Stimulated activated CD4-positive, alpha-beta T cell treated with anti-CD3 and anti-CD28 coated beads, Interleukin-4, amount 100 ng/mL, for 48 hours (primary cell): Measurements from ENCODE around the gene COPZ1.
"Not testable (repeated sequence)": the region's sequence is repeated elsewhere in the genome, so short reads cannot be mapped to it uniquely, and the experiment has no call there.

ENCODE experiments used
- DNase-seq, 2 donors: peaks; one replicate each; pipeline ENCODE4 v3.0.0-alpha.2; 2020; ENCODE audit warnings: low read depth in 2 of 2

COPZ1 gene

DNA sequence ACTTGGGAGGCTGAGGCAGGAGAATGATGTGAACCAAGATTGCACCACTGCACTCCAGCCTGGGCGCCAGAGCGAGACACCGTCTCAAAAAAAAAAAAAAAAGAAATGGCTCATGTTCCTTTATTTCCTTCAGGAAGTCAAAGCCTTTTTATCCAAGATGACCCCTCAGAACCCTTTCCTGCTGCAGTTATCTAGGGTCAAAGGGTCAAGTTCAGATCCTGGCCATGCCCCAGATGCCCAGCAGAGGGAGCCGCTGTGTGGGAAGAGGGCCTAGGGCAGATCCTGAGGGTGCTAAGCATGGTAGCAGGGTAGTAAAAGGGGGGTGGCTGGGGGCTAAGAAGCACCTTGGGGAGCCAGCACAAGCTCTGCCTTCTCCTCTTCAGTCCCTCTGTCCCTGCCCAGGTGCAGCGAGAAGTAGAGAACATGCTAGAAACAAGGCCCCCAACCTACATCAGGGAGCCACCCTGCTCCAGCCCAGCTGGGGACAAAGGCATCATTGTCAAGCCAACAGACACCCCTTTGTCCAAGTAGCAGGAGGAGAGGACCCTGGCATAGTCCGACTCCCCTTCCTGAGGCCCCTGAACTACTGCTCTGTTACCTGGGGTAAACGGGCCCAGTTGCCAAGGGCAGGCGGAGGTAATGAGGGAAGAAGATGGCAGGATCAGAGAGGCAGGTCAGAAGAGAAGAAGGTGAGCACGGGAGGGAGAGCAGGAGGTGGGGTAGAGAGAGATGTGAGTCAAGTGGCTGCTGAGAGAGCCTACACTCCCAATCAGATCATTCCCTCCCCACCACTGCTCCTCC lies 30.6 kb upstream of the COPZ1 start:
- DNase-seq, result peak; percentile 55 to 64

DNA sequence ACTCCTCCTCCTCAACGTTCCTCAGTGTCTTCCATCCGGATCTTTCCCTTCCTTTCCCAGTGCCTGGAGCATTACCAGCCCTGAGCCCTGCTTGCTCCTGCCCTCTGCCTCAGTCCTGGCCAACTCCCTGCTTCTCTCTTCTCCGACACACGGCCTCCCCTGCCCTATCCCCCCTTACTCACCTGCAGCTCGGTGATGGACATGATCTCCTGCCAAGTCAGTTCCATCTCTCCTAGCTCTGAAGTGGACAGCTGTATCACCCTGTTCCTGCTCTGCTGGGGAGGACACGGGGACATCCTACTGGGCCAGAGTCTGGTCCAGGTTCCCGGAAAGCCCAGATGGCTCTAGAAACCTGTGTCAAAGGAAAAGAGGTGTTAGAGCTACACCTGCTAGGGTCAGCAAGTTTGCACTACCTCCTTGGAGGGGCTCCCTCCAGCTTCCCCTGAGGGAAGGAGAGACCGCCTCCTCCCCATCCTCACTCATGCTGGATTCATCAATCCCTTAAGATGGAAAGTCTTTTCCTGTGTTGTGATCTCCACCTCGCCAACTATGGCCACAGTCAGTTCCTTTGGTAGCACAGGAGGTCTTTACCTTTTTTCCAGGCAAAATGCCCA lies 29.9 kb upstream of the COPZ1 start:
- no peak for DNase-seq

DNA sequence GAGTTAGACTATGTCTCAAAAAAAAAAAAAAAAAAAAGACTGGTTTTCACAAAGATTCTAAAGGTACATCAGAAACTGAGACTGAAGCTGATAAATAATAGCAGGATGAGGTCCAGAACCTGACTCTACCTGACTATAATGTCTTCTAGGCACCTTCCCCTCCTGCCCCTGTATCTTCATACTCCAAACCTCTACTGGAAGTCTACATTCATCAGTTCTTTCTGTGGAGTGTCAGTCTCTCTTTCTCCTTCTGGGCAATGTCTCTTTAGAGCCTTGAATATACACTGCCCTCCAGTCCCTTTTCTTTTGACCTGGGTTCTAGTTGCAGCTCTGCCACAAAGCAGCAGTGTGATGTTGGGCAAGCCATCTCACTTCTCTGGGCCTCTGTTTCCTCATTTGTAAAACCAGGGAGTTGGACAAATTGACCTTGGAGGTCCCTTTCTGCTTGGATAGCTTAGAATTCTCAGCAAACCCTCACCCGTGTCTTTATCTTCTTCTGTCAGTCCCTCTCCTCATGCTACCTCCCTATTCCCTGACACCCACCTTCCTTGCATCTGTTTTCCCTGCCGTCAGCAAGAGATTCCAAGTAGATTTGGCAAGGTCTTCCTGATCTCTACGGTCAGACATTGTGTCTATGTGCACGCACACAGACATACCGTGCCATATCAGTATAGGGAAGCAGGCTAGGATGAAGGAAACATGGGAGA lies 28.4 kb upstream of the COPZ1 start:
- no peak for DNase-seq

DNA sequence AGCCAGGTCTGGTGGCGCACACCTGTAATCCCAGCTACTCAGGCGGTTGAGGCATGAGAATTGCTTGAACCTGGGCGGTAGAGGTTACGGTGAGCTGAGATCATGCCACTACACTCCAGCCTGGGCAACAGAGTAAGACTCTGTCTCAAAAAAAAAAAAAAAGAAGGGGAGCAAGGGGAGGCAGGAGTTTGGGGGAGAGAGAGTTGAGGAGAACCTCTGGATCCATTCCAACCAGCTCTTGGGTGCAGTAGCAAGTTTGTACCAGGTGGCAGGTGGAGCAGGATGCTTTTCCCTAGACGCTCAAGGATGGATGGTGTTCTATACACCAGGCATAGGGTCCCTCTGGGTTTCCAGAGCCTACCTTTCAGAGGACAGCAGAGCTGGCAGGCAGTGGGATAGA lies 26.0 kb upstream of the COPZ1 start:
- DNase-seq, result no peak

DNA sequence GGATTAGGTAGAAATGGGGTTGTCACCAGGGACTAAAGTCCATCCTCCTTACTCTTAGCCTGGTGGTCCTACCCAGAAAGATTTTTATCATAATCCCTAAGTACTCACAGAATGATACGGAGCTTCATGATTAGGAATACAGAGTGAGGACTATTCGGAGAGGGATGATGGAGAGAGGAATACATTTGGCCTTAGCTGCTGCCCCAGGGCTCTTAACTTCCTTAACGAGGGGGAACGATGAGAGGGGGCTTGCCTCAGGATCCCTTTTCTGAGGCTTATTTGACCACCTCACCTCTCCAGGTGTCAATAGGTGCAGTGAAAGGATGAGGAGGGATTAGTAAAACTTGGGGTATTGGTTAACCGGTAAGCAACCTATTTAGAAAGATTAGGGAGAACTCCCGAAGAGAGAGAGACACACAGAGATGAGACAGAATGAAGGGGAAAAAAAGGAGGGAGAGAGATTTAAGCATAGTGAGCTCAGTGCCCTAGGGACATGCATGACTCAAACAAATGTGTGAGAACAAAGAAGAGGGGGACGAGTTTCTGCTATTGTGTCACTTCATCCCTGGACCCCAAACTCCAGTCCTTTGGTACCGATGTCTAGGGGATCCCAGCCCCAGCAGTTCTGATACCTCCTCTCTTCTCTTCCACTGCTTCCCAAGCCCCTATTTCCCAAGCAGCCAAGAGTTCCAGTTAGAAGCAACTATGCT lies 25.3 kb upstream of the COPZ1 start:
- DNase-seq, result no peak

DNA sequence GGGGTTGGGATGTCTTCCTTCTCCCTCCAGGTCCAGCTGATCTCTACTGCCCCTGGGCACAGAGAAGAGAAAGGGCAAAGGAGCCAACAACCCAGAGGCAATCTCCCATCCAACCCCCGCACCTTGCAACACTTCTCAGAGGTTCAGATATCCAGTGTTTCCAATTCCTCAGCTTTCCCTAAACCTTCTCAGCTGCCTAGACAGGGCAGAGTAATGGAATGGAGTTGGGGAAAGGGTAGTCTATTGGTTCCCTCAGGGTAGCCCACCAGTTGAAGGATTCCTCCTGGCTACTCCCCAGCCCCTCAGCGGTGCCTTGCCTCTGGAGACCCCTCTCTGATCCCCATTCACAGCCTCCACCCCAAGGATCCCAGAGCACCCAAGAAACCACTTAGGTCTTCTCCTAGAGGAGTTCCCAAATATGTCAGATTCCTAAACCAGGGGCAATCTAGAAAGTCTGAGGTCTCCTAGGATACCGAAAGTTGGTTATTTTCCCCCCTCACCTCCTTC lies 24.7 kb upstream of the COPZ1 start:
- no peak for DNase-seq

DNA sequence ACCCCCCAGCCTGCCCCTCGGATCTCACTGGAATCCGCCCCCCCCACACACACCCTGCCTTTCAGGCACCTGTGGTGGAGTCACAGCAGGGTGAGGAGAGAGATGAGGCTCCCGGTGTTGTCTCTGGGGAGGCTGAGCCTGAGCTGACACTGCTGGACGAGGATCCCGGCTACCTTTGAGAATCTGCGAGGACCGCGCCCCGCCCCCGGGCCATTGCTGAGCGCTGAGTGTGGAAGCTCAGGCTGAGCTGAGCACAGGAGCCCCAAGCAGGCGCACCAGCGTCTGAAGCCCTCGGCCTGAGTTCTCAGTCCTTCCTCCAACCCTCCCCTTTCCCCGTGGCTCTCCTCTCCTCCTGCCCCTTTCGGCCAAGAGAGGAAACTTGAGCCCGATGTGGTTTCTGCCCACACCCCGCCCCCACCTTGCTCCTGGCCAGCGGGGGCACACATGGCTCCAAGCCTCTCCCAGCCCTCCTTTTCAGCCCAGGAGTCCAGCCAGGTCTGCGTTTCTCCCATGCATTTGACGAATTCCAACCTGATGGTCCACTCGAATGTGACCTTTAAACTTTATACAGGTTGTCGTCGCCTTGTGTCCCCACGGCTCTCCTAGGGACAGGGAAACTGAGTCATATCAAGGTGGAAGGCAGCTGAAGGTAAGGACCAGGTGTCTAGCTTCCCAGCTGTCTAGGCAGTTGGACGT lies 24.1 kb upstream of the COPZ1 start, which contains the start of gene NFE2:
NFE2 (minus strand) TSS at position 284 of the 696 bp plus-strand sequence. CDS start 5,767 bp downstream, outside the sequence.
- peak in 1 of 2 donors; percentile 25 for DNase-seq

DNA sequence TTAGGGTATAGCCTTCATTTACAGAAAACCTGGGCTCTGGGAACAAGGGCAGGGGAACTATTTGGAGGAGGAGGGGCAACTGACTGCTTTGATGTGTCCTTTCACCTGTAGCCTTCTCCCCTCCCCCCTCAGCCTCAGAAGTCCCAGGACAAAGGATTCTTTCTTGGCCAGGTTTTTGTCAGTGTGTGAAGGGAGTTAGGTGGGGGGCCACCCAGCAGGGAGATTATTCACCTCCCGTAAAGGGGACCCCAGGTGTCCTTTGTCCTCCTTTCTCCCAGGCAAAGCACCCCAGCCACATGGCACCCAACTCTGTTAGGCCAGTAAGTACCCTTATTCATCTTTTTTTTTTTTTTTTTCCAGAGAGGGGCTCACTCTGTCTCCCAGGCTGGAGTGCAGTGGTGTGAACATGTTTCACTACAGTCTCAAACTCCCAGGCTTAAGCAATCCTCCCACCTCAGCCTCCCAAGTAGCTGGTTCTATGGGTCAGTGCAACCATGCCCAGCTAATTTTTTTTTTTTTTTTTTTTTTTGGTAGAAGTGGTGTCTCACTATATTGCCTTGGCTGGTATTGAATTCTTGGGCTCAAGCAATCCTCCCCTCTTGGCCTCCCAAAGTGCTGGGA lies 23.4 kb upstream of the COPZ1 start:
- no peak for DNase-seq

DNA sequence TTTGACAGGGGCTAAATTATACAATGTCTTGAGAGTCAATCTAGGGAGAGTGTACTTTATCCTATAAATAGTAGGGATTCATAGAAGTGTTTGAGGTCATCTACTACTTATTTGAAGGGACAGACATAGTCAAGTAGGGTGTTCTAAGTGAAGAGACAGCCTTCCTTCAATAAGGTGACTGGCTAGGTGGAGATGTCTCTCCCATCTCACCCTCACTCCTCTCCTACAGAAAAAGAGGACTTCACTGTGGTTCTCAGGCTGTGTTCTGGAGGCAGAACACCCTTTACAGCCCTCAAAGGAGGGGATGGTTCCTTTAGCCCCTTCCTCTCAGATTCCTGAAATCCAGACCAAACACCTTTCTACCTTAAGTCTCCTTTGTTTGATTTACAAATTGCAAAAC lies 21.3 kb upstream of the COPZ1 start:
- no peak for DNase-seq

DNA sequence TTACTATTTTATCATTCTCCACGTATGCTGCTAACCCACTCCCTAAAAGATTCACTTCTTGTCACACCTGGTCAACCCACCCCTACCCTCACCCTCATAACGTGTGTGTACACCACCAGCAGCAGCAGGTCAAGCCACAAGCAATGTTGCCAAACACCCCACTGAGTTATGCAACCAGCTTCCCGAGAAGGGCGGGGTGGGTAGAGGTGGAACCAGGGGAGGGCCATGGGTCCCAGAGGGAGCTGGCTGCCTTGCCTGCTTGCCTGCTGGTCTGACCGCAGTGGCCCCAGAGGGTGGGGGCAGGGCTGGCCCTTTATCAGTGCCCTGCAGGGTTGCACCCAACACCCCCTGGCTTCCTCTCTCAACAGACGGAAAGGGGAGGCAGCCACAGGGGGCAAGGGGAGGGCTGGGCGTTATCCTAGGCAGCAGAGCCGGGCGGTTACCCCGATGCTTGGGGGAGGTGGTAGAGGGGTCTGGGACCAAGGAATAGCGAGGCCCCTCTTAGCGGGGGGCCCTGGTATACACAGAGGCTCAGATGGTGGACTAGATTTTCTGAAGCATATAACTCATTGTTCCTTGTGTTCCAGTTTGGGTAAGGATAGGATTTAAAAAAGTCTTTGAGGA lies 20.6 kb upstream of the COPZ1 start:
- no peak for DNase-seq

DNA sequence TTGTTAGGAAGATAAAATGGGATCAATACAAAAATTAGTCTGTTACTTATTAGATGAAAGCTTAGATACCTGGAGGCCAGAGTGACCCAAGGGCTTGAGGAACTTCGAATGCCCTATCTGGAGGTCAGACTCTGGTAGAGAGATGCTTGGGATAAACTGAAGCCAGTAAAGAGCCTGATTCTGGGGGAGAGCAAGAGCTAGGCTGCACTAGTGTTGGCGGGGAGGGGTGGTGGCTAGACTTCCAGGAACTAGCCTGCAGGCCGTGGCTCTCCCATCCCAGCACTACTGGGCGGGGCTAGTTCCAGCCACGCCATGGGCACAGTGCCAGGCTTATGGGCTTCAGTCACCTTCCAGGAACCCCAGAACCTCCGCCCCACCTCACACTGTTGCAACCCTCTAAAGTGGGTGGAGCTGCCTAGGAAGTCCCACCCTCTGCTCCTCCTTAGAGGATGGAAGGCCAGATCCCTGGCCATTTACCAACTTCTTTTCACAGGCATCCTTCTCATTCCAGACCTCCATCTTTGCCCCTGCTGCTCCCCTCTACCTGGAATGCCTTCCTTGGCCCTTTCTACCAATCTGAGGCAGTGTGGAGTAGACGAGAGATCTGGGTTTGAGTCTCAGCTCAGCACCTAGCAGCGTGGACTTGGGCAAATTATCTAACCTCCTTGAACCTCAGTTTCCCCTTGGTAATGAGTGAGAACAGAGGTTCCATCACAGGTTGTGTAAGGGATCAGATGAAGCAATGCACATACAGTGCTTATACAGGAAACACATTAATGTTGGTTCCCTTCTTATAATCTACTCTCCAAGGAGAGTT lies 17.8 kb upstream of the COPZ1 start:
- no peak for DNase-seq

DNA sequence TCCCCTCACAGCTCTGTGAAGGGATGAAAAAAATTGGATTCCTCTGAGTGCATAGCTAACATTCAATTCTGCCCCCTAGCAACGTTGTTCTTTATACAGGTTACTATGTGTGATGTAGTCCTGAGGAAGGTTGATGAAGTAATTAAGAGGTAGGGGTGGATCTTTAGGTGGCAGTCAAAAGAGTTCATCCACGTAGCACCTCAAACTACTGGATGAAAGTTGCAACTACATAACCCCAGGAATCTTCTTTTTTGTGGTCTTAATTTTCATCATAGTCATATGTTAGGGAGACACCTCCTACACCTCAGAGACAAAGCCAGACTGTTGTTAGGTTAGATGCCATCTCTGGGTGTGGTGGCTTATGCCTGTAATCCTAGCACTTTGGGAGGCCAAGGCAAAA lies 13.9 kb upstream of the COPZ1 start:
- no peak for DNase-seq

DNA sequence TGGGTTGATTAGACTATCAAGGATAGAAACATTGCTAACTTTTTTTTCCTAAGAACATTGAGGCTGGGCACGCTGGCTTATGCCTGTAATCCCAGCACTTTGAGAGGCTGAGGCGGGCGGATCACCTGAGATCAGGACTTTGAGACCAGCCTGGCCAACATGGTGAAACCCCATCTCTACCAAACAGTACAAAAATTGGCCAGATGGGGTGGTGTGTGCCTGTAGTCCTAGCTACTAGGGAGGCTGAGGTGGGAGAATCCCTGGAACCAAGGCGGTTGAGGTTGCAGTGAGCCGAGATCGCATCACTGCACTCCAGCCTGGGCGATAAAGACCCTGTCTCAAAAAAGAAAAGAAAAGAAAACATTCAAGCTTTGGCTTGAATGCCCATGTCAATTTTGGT lies 12.6 kb upstream of the COPZ1 start:
- not testable (repeated sequence) for DNase-seq

DNA sequence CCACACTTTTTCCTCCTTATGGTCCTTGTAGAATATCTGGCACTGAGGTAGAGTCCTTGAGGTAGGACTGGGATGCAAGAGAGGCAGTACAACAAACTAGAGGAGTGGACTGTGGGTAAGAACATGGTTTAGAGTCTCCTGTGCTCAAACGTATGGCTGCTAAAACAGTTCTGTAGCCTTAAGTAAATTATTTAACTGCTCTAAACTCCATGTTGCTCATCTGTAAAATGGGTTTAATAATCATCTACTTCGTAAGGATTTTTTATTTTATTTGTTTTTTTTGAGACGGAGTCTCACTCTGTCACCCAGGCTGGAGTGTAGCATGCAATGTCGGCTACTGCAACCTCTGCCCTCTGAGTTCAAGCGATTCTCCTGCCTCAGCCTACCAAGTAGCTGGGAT lies 3.6 kb upstream of the COPZ1 start:
- DNase-seq, result no peak

DNA sequence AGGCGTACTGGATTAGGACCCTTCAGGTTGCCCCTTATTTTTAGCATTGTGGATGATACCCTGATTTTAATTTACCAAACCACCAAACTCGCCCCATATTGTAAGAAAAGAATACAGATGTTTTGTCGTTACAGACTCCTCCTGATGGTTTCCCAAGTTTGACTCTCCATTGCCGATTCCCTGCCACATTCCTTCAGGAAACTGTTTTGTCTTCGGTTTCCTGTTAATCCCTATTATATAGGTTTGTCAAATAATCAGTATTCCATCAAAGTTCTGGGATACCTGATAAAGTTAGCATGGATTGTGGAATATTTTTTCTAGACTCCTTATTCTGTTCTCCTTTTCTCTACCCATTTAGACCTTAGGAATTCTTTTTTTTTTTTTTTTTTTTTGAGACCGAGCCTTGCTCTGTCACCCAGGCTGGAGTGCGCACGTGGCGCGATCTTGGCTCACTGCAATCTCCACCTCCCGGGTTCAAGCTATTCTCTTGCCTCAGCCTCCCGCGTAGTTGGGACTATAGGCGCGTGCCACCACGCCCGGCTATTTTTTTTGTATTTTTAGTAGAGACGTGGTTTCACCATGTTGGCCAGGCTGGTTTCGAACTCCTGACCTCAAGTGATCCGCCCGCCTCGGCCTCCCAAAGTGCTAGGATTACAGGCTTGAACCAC lies 645 bp downstream of the COPZ1 start:
- not testable (repeated sequence) for DNase-seq

DNA sequence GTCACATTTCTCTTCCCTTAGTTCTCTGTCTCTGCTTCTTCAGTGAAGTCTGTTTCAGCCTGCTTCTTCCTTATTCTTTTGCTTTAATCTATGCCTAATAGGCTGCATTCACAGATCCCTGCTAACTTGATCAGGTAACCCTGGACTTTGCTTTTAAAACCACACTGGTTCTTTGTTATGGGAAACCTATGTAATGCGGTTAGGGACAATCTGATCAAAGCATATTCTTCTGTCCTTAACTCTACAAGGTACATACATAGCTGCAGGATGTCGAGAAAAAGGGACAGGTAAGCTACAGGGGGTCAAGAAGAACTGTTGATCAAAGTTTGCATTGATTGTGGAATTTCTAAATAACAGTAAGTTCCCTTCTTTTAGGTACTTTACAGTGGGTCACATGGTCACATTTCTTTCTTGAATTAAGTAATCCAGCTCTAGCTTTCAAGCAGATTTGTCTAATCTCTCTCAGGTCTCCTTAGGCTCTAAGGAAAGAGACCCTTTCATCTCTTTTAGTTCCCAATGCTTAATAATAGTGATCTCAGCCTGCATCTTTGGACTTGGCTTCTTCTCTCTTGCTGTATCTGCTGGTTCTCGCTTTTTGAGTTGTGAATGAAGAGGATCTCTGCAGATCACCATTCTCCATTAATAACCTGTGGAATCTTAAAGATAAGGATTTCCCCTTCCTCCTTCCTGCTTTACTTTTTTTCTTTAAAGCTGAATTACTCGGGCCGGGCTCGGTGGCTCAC lies 3.8 kb downstream of the COPZ1 start:
- no peak for DNase-seq

DNA sequence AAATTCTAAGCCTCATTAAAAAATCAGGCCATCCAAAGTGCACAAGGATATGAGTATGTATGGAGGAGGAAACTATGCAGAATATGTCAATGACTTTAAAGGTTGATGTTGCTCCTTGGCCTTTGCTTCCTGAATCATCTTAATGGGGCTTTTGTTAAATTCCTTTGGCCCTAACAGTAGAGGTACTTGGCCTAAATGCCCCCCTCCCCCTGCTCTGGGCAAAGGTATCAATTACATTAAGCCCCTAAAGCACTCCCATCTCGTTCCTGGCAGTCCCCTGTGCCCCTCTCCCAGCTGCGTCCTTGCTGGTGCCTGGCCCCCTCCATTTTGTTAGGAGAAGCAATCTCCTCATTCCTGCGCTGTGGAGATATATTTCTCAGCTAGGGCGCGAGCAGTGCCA lies 4.8 kb downstream of the COPZ1 start:
- no peak for DNase-seq

DNA sequence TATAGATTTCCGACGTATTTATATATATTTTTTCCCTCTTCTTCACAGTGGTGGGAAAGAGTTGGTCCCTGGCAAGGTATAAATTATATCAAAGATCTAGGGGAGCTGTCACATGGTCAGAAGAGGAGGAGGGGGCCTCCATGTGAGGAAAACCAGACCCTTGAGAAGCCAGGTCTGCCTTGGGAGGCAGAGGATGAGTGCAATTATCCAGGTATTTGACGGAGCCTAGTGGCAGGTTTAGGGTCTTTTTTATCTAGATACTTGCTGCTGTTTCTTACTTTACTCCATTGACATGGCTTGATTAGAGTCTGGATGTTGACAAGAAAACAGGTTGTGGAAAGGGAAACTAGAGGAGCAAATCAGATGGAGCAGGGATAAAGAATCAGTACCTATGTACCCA lies 5.5 kb downstream of the COPZ1 start:
- DNase-seq, result no peak
